Measurements from ENCODE around the gene KRT12. TPM values are rescaled to one million over a fixed set of nuclear protein-coding genes. Genes with fewer than 3 reads are reported as not detected.

The KRT12 gene
- total and polyA plus RNA-seq, 3 experiments from 2014 or later = not detected

DNA sequence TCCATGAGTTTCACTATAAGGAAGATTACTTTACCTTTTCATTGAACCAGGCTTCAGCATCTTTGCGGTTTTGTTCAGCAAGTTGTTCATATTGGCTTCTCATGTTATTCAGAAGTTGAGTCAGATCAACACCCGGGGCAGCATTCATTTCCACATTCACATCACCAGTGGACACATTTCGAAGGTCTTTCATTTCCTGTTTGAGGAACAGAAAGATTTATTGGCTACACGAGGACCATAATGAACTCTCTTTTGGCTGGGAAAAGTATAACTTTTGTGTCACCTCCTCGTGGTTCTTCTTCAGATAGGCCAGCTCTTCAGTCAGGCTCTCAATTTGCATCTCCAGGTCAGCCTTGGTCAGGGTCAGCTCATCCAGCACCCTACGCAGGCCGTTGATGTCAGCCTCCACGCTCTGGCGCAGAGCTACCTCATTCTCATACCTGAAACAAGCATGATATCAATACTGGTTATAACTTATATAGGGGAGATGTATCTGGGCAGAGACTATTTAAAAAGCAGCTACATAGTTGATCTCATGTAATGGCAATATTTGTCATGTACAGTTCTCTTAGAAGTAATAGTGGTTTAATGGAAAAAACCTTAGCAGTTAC, 46.7 kb downstream of the KRT12 start:
- POLR2A ChIA-PET = no interaction called here

DNA sequence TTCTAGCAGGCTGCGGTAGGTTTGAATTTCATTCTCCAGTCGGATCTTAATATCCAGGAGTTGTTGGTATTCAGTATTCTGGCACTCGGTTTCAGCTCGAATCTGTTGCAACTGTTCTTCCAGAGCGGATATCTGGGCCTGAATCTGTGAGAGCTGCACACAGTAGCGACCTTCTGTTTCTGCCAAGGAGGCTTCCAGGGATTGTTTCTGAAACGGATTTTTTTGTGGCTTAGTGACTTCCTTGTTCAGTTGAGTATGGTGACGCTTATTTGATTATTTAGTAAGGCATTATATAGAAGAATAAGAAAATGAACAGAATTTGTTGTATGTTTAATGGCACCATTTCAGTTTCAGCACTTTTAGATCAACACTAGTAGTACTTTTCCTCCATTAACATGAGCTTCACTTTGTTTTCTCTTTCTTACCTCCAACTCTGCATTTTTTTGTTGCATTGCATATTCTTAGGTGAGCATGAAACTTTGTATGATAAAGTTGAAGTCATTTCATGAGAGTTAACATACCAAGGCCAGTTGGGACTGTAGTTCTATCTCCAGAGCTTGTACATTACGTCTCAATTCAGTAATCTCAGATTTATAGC, 47.4 kb downstream of the KRT12 start:
- H3K36me3 Mint-ChIP-seq = peaks cover 14 to 45% (median 22%) of the 10 kb centered on the region in 3 donors
- peaks cover 21 to 29% (median 28%) of the 10 kb centered on the region in 3 donors for H3K4me1 Mint-ChIP-seq
- ChIA-PET CTCF (interaction anchor here (1.3 to 1.4 kb wide), 2 partner anchors 829 to 843 kb away, joined by 7 to 9 read pairs; no protein-coding TSS in a partner anchor), POLR2A (interaction anchor here (2.3 kb wide), 1 partner anchor 870 kb away, joined by 8 read pairs; no protein-coding TSS in a partner anchor)
- H3K9me3 Mint-ChIP-seq = peaks cover 0 to 6% (median 0%) of the 10 kb centered on the region in 5 donors
- no peaks in the 10 kb centered on the region for H3K27me3 ChIP-seq (ENCODE audit: insufficient read depth, low read length, poor library complexity, severe bottlenecking)
- H3K27ac ChIP-seq (ENCODE audit: low read depth, low read length) = peak overlapping the region; percentile 71
- H3K4me3 ChIP-seq (ENCODE audit: low read length) = peak overlapping the region; percentile 77
- H3K27ac Mint-ChIP-seq = peak overlapping the region; percentile 76 to 97 (median 83)
- no peak for DNase-seq
- H3K9me3 ChIP-seq (ENCODE audit: low read length) = no peaks in the 10 kb centered on the region
- peaks cover 3 to 19% of the 10 kb centered on the region in 2 donors for H3K27me3 Mint-ChIP-seq
- H3K4me3 Mint-ChIP-seq = peak overlapping the region; percentile 76 to 99 (median 82)
- H3K4me1 ChIP-seq (ENCODE audit: insufficient read depth, low read length) = peaks cover 19% of the 10 kb centered on the region
- peaks cover 9% of the 10 kb centered on the region for H3K36me3 ChIP-seq (ENCODE audit: insufficient read depth, low read length)

More for the DNA sequence above, 46.7 kb downstream of the KRT12 start:
- Mint-ChIP-seq H3K4me3 (peak overlapping the region; percentile 2 to 99 (median 76)), H3K9me3 (peaks cover 0 to 6% (median 0%) of the 10 kb centered on the region in 5 donors), H3K27ac (peak overlapping the region in 3 of 8 donors; percentile 43 to 97 (median 76)), H3K36me3 (peaks cover 14 to 45% (median 22%) of the 10 kb centered on the region in 3 donors), H3K4me1 (peaks cover 21 to 29% (median 28%) of the 10 kb centered on the region in 3 donors), H3K27me3 (peaks cover 0 to 17% of the 10 kb centered on the region in 2 donors)
- Histone ChIP-seq H3K4me3 (ENCODE audit: low read length) (no peak overlapping the region), H3K4me1 (ENCODE audit: insufficient read depth, low read length) (peaks cover 19% of the 10 kb centered on the region), H3K27me3 (ENCODE audit: insufficient read depth, low read length, poor library complexity, severe bottlenecking) (no peaks in the 10 kb centered on the region), H3K27ac (ENCODE audit: low read depth, low read length) (peak overlapping the region; percentile 71), H3K36me3 (ENCODE audit: insufficient read depth, low read length) (peaks cover 9% of the 10 kb centered on the region), H3K9me3 (ENCODE audit: low read length) (no peaks in the 10 kb centered on the region)
- DNase-seq = no peak
- CTCF ChIA-PET = no interaction called here

DNA sequence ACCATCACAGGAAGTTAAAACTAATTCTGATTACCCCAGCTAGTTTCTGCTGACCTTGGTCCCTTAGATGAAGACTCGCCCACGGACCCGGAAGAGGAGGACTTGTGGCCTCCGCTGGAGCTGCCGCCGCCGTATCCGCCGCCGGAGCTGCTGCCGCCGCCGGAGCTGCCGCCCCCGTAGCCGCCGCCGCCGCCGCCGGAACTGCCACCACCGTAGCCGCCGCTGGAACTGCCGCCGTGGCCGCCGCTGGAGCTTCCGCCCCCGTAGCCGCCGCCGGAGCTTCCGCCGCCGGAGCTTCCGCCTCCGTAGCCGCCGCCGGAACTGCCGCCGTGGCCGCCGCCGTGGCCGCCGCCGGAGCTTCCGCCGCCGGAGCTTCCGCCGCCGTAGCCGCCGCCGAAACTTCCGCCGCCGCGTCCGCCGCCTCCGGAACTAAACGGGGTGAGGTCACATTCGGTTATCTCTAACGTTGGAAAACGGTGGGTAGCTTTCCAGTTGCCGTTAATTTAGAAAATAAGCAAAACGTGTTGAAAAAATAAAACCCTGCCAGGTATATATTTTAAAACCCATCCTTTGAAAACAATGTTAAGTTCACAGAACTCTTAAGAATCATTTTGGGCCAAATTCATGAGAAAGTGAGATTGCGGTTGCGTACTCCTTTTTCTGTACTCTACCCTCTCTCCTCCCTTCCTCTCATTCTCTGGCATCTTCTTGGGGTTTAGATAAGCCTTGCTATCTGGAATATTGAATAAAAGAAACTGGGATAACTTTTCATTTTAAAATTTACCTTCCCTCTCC, 48.1 kb downstream of the KRT12 start:
- Mint-ChIP-seq H3K4me1 (peaks cover 21 to 29% (median 28%) of the 10 kb centered on the region in 3 donors), H3K36me3 (peaks cover 14 to 40% (median 22%) of the 10 kb centered on the region in 3 donors), H3K27me3 (peaks cover 4 to 22% of the 10 kb centered on the region in 2 donors), H3K27ac (peak overlapping the region; percentile 90 to 98 (median 94)), H3K4me3 (peak overlapping the region; percentile 89 to 99 (median 92)), H3K9me3 (peaks cover 0 to 6% (median 0%) of the 10 kb centered on the region in 5 donors)
- POLR2A ChIA-PET = interaction anchor here (0.8 to 2.3 kb wide), 8 partner anchors 171 to 872 kb away, joined by 3 to 10 read pairs (median 4); partner anchors contain the start of genes KRTAP16-1 and SMARCE1
- H3K9me3 ChIP-seq (ENCODE audit: low read length) = no peaks in the 10 kb centered on the region
- DNase-seq = peak; percentile 78 to 86 (median 81)
- H3K4me3 ChIP-seq (ENCODE audit: low read length) = peak overlapping the region; percentile 83
- H3K36me3 ChIP-seq (ENCODE audit: insufficient read depth, low read length) = peaks cover 9% of the 10 kb centered on the region
- no peaks in the 10 kb centered on the region for H3K27me3 ChIP-seq (ENCODE audit: insufficient read depth, low read length, poor library complexity, severe bottlenecking)
- CTCF ChIA-PET = interaction anchor here (0.9 to 1.4 kb wide), 4 partner anchors 829 to 877 kb away, joined by 4 to 9 read pairs (median 6); no protein-coding TSS in a partner anchor
- H3K27ac ChIP-seq (ENCODE audit: low read depth, low read length) = peak overlapping the region; percentile 71
- H3K4me1 ChIP-seq (ENCODE audit: insufficient read depth, low read length) = peaks cover 19% of the 10 kb centered on the region

DNA sequence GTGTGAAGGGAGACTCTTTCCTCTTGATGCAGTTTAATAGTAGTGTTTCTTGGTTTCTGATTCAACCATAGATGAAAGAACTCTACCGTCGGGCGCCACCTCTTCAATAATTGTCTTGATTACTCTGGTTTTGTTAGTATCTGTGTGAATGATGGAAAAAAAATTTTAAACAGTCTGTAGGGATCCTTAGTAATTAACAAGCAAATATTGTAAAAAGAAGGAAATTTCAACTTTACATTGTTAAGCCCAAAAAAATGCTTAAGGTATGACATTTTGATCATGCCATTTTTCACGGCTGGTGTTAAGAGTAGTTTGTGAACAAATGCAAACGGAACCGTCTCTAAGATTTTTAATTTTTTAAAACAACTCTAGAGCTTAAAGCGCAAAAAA, 48.7 kb downstream of the KRT12 start:
- Histone ChIP-seq H3K9me3 (ENCODE audit: low read length) (no peaks in the 10 kb centered on the region), H3K4me1 (ENCODE audit: insufficient read depth, low read length) (peaks cover 19% of the 10 kb centered on the region), H3K36me3 (ENCODE audit: insufficient read depth, low read length) (peaks cover 9% of the 10 kb centered on the region), H3K4me3 (ENCODE audit: low read length) (peak overlapping the region; percentile 83), H3K27me3 (ENCODE audit: insufficient read depth, low read length, poor library complexity, severe bottlenecking) (no peaks in the 10 kb centered on the region), H3K27ac (ENCODE audit: low read depth, low read length) (peak overlapping the region; percentile 71)
- ChIA-PET POLR2A (interaction anchor here (0.8 to 2.3 kb wide), 8 partner anchors 170 to 873 kb away, joined by 3 to 10 read pairs (median 4); partner anchors contain the start of genes KRTAP16-1 and SMARCE1), CTCF (interaction anchor here (0.9 to 1.4 kb wide), 4 partner anchors 830 to 878 kb away, joined by 4 to 9 read pairs (median 6); no protein-coding TSS in a partner anchor)
- Mint-ChIP-seq H3K36me3 (peaks cover 14 to 38% (median 22%) of the 10 kb centered on the region in 3 donors), H3K9me3 (peaks cover 0 to 6% (median 0%) of the 10 kb centered on the region in 5 donors), H3K27me3 (peaks cover 8 to 21% of the 10 kb centered on the region in 2 donors), H3K4me1 (peaks cover 21 to 29% (median 28%) of the 10 kb centered on the region in 3 donors), H3K4me3 (peak overlapping the region; percentile 89 to 99 (median 92)), H3K27ac (peak overlapping the region; percentile 90 to 98 (median 94))
- DNase-seq = no peak

DNA sequence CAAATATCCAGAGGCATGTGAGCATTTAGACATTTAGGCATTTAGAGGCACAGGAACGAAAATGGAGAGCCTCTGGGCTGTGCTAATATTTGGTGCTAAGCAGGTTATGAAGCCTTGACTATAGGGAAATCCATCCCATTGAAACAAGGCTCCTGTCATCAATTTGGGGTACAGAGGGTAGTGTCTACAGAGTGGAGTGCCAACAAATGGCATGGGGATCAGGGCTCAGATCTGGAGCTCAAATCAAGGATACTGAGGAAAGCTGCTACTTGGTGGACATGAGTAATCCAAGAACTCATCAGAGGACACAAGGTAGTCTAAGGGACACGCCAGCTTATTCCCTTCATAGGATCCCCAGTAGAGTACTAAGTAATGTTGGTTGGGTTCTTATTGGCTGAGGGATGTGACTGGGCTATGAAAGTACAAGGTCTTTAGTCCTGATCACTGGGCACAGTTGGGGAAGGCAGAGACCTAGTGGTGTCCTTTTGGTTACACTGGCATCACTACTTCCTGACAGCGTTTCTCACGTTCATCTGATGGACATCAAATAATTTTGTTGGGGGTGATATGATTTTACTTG, 49.8 kb downstream of the KRT12 start:
- H3K27me3 Mint-ChIP-seq = peaks cover 13 to 27% of the 10 kb centered on the region in 2 donors
- peaks cover 0 to 6% (median 0%) of the 10 kb centered on the region in 5 donors for H3K9me3 Mint-ChIP-seq

GRCh38 chr17:40816569-40816968, 50.5 kb downstream of the KRT12 start:
- POLR2A ChIA-PET = interaction anchor here (0.7 kb wide), 1 partner anchor 891 kb away, joined by 4 read pairs; no protein-coding TSS in a partner anchor
- Mint-ChIP-seq H3K36me3 (peaks cover 8 to 30% (median 19%) of the 10 kb centered on the region in 3 donors), H3K9me3 (peaks cover 0 to 6% (median 0%) of the 10 kb centered on the region in 5 donors), H3K4me3 (peak overlapping the region in 4 of 7 donors; percentile 23 to 99 (median 78)), H3K27ac (peak overlapping the region in 1 of 8 donors; percentile 26), H3K4me1 (peaks cover 21 to 29% (median 28%) of the 10 kb centered on the region in 3 donors), H3K27me3 (peaks cover 18 to 33% of the 10 kb centered on the region in 2 donors)
- CTCF ChIA-PET = interaction anchor here (1.4 kb wide), 1 partner anchor 733 kb away, joined by 4 read pairs; no protein-coding TSS in a partner anchor
- DNase-seq = no peak
- Histone ChIP-seq H3K4me1 (ENCODE audit: insufficient read depth, low read length) (peaks cover 19% of the 10 kb centered on the region), H3K36me3 (ENCODE audit: insufficient read depth, low read length) (peaks cover 9% of the 10 kb centered on the region), H3K27me3 (ENCODE audit: insufficient read depth, low read length, poor library complexity, severe bottlenecking) (peaks cover 9% of the 10 kb centered on the region), H3K9me3 (ENCODE audit: low read length) (no peaks in the 10 kb centered on the region), H3K4me3 (ENCODE audit: low read length) (no peak overlapping the region), H3K27ac (ENCODE audit: low read depth, low read length) (no peak overlapping the region)

More for the DNA sequence above, 49.8 kb downstream of the KRT12 start:
- CTCF ChIA-PET = no interaction called here
- peaks cover 9% of the 10 kb centered on the region for H3K36me3 ChIP-seq (ENCODE audit: insufficient read depth, low read length)
- Mint-ChIP-seq H3K27ac (peak overlapping the region in 5 of 8 donors; percentile 13 to 63 (median 29)), H3K4me1 (peaks cover 21 to 29% (median 28%) of the 10 kb centered on the region in 3 donors), H3K36me3 (peaks cover 11 to 34% (median 19%) of the 10 kb centered on the region in 3 donors), H3K4me3 (peak overlapping the region in 6 of 7 donors; percentile 44 to 99 (median 76))
- no peak overlapping the region for H3K4me3 ChIP-seq (ENCODE audit: low read length)
- H3K9me3 ChIP-seq (ENCODE audit: low read length) = no peaks in the 10 kb centered on the region
- H3K27ac ChIP-seq (ENCODE audit: low read depth, low read length) = no peak overlapping the region
- H3K27me3 ChIP-seq (ENCODE audit: insufficient read depth, low read length, poor library complexity, severe bottlenecking) = peaks cover 4% of the 10 kb centered on the region
- POLR2A ChIA-PET = interaction anchor here (2.3 kb wide), 1 partner anchor 872 kb away, joined by 8 read pairs; no protein-coding TSS in a partner anchor
- no peak for DNase-seq
- H3K4me1 ChIP-seq (ENCODE audit: insufficient read depth, low read length) = peaks cover 19% of the 10 kb centered on the region

DNA sequence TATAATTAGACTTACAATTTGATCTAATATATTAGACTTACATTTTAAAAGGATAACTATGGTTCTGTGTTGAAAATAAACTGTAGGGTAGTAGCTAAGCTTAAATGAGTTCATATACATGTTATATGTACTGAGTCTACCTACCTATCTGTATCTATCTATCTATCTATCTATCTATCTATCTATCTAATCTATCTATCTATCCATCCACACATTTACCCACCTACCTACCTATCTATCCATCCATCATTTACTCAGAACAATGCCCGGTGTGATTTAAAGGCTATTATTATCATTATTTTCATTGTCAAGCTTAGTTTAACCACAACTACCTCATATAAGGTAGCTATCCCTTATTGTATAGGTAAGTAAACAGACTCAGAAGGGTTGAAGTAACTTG, 51.6 kb downstream of the KRT12 start:
- H3K36me3 Mint-ChIP-seq = peaks cover 8 to 26% (median 19%) of the 10 kb centered on the region in 3 donors
- DNase-seq = no peak
- H3K9me3 Mint-ChIP-seq = peaks cover 0 to 5% (median 0%) of the 10 kb centered on the region in 5 donors
- peaks cover 9% of the 10 kb centered on the region for H3K36me3 ChIP-seq (ENCODE audit: insufficient read depth, low read length)
- no peak overlapping the region for H3K27ac ChIP-seq (ENCODE audit: low read depth, low read length)
- POLR2A ChIA-PET = no interaction called here
- peaks cover 23 to 43% of the 10 kb centered on the region in 2 donors for H3K27me3 Mint-ChIP-seq
- H3K9me3 ChIP-seq (ENCODE audit: low read length) = no peaks in the 10 kb centered on the region
- no peak overlapping the region for H3K4me3 ChIP-seq (ENCODE audit: low read length)
- H3K4me3 Mint-ChIP-seq = peak overlapping the region in 1 of 7 donors; percentile 52
- H3K27me3 ChIP-seq (ENCODE audit: insufficient read depth, low read length, poor library complexity, severe bottlenecking) = peaks cover 21% of the 10 kb centered on the region
- CTCF ChIA-PET = interaction anchor here (0.8 to 1.4 kb wide), 2 partner anchors 734 to 848 kb away, joined by 4 read pairs; no protein-coding TSS in a partner anchor
- H3K4me1 ChIP-seq (ENCODE audit: insufficient read depth, low read length) = peaks cover 18% of the 10 kb centered on the region
- peaks cover 19 to 29% (median 26%) of the 10 kb centered on the region in 3 donors for H3K4me1 Mint-ChIP-seq
- no peak overlapping the region for H3K27ac Mint-ChIP-seq
